SKM-1 (cell line): ENCODE results near the gene C13orf46.
"Not testable (repeated sequence)": the region's sequence is repeated elsewhere in the genome, so short reads cannot be mapped to it uniquely, and the experiment has no call there.

Experiments used
- DNase-seq: peaks from one replicate; lab custom pipeline; 2025; ENCODE audit not compliant: unreplicated experiment; lab: John Stamatoyannopoulos, UW

C13orf46 gene

DNA sequence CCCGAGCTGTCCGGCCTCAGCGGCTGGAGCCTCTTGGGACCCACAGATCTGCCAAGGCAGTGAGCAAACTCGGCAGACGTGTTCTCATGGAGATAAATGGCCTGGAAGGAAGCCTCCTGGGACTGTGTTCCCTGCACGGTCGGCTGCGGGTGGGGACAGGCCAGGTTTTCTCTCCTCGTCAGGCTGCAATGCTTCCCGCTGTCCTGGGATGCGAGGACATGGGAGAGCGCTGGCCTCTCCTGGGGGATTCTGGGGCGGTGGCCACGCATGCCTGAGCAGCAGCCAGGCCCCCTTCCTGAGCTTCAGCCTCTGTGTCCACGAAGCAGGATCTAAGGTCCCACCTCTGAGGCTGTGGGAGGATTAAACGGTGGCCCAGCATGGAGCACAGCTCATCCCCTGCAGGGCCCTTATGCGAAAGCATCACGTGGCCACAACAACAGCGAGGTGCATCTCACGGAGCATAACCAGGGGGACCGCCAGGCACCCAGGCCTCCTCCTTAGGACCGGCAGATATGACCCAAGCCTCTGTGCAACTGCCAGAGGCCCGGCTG lies 21.2 kb upstream of the C13orf46 start:
- DNase-seq = no peak

DNA sequence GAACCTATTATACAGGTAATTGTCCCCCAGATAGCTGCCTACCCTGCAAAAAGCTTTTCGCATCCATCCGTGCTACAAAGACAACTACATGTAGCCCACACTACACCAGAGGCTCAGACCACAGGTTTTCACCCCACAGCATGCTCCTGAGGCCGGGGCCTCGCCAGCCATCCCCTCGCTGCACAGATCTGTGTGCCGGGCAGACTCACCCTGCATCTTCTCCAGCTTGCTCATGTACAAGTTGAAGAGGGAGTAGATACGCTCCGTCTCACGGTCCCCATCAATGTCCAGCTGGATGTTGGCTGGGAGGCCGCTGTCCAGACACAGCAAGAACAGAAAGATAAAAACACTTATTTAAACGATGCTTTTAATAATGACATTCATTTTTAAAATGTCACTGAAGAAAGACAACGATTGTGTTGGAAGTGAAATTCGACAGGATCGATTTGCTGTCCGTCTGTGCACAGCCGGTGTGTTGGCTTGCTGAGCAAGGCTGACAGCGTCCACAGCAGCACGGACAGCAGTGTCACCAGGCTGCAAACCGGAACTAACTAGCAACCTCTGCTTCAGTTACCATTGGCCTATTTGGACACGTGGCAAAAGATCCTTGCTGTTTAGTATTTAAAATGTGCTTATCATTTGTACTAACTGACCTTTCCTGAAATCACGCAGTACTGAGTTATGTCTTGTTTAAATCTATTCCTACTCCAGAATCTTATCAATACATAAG lies 18.6 kb upstream of the C13orf46 start:
- no peak for DNase-seq

DNA sequence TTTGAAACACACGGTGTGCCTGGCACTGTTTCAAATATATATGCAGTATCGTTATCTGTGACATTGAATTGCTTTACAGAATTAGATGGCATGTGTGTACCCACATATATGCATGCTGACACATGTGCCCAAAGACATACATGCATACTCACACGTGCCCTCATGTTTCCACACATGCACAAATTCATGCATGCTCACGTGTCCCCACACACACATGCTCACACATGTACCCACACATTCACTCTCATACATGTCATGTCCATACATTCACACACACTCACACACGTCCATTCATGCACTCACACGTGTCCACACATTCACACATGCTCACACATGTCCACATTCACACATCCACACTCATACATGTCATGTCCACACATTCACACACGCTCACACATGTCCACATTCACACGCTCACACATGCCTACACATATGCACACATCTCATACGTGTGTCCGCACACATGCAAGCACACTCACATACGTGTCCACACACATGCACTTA lies 17.9 kb upstream of the C13orf46 start:
- no peak for DNase-seq

DNA sequence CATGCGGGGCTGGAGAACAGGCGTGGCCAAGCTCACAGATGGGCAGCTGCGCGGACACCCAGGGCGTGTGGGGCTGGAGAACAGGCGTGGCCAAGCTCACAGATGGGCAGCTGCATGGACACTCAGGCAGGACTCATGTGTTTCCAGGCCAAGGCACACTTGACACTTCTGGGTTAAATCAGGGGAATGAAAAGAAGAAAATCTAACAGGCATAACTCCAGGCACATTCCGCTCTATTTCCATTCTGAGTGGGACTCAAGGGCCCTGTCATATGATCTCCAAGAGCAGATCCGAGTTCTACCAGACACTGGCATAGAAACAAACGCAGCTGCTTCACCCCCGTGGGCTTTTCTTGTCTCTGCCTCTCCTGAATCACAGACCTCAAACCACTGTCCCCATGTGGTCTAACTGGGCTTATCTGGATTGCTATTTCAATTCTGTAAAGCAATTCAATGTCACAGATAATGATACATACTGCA lies 17.4 kb upstream of the C13orf46 start:
- no peak for DNase-seq

DNA sequence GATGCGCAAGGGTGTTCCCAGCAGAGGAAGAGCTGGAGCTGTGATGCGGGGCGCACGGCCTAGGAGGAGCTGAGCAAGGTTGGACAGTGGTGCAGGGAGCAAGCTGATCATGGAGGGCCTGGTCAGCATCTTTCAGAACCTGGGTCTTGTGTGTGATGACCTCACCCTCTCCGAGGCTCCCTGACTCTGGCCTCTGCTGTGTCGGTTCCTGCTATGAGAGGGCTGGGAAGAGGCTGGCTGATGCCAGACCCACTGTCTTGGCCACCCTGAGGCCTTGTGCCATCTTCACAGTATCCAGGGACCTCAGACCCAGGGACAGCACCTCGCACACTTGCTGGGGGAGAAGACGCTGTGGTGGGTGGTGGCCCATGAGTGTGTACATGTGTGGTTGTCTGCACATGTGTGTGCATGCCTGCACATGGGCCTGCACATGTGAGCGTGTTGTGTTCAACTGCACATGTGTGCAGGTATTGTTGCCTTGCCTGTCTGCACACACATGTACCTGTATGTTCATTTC lies 16.5 kb upstream of the C13orf46 start:
- DNase-seq = no peak

DNA sequence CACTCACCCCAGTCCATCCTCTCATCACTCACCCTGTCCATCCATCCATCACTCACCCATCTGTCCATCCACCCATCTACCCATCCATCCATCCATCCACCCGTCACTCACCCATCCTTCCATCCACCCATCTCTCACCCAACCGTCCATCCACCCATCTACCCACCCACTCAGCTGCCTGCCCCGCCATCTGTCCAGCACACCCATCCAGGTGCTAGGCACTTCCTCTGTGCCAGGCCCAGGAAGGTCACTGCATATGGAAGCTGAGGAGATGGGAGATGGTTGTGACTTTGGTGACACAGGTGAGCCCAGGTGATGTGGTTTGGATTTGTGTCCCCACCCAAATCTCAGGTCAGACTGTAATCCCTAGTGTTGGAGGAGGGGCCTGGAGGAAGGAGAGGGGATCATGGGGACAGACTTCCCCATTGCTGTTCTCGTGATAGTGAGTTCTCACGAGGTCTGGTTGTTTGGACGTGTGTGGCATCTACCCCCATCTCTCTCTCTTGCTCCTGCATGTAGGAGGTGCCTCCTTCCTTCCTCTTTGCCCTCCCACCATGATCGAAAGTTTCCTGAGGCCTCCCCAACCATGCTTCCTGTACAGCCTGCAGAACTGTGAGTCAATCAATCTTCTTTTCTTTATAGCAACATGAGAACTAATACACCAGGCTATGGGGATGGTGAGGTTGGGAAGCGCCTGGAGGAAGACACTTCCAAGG lies 15.9 kb upstream of the C13orf46 start:
- no peak for DNase-seq

DNA sequence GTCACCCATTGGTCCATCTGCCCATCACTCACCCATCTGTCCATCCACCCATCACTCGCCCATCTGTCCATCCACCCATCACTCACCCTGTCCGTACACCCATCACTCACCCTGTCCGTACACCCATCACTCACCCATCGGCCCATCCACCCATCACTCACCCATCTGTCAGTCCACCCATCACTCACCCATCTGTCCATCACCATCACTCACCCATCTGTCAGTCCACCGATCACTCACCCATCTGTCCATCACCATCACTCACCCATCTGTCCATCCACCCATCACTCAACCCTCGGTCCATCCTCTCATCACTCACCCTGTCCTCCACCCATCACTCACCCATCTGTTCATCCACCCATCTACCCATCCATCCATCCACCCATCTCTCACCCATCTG lies 15.0 kb upstream of the C13orf46 start:
- DNase-seq = not testable (repeated sequence)

DNA sequence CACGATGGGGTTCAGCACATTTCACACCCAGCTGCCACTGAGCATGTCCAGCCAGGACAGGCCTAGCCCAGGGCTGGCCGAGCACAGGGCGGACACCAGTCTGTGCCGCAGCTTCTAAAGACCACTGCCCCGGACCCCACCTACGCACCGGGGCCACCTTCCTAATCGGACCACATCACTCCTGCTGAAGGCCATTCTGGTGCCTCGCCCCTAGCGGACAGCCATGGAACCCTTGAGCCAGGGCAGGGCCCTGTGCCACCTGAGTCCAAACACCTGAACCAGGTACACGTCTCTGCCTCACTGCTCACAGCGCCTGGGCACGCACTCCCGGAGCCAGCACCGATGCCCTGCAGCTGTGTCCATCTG lies 8.4 kb upstream of the C13orf46 start:
- DNase-seq = no peak

DNA sequence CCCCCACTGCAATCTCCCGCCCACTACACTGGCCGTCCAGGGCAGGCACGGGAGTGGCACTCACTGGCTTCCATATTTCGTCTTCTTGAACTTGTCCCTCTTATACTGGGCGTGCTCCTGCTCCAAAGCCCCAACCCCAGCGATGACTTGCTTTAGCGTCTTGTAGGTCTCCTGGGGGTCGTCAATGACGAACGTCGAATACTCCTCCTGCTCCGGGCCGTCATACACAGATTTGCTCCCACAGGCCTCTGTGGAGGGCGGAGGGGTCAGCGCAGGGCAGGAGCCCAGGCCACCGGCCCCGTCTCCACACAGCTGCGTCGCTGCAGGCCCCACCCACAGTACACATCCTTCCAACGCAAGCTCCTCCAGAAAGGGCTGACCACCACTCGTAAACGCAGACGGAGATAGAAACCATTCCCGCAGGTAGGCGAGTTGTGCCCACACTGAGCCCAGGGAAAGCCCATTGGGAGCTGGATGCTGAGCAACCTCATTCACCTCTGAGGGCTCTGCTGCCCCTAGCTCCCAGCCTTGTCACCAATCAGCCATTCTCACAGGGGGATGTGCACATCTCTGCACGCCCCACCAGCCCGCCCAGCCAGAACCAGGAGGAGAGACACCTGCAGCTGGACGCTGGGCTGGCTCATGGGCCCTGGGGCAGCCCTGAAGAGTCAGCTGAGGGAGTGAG lies 7.9 kb upstream of the C13orf46 start:
- no peak for DNase-seq

DNA sequence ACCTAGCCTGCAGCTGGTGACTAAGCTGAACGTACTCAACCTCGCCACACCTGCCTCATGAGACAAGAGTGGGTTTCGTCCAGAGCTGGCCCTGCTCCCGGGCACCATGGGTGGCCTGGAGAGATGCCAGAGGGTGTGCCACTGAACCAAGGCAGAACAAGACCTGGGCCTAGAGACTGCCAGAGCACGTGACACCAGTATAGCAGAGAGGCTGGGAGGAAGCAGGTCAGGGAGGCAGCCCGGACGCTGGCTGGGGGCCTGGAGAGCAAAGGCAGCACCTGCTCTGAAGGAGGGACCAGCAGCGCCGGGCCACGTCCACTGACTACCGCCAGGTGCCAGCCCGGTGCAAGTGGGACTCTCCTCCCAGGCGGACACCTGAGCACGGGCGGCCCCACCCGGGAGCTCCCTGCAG lies 7.3 kb upstream of the C13orf46 start:
- no peak for DNase-seq

DNA sequence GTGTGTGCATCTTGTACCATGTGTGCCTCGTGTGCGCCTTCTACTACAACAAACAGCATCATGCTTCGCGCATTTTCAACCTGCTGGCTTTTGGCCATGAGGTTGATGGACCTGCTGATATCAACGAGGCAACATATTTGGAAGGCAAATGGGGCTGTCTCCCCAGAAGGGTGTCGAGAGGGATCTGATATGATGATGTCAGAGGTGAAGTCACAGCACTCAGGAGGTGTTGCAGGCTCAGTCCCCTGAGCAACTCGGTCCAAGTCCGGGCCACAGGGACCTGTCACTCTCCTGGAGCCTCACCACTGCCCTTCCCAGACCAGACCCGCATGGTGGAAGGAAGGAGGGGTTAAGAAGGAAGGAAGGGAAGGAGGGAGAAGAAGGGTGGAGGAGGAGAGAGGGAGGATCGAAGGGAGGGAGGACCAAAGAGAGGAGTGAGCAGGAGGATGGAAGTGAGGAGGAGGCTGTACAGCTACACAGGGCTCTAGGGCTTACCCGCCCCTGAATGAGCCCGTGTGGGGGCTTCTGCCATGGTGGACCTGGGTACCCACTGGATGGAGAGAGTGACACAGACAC lies 6.7 kb upstream of the C13orf46 start:
- DNase-seq = no peak

DNA sequence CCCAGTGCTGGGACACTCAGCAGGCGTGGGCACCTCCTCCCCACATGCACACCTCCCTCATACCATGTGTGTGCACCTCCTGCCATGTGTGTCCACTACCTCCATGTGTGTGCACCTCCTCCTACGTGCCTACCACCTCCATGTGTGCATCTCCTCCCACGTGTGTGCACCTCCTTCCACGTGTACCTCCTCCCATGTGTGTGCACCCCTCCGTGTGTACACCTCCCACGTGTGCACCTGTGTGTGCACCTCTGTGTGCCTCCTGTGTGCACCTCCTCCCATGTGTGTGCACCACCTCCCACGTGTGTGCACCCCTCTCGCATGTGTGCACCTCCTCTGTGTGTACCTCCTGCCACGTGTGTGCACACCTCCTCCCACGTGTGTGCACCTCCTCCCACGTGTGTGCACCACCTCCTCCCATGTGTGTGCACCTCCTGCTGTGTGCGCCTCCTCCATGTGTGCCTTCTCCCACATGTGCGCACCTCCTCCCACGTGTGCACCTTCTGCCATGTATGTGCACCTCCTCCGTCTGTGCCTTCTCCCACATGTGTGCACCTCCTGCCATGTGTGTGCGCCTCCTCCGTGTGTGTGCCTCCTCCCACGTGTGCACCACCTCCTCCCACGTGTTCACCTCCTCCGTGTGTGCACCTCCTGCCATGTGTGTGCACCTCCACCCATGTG lies 6.1 kb upstream of the C13orf46 start:
- no peak for DNase-seq

DNA sequence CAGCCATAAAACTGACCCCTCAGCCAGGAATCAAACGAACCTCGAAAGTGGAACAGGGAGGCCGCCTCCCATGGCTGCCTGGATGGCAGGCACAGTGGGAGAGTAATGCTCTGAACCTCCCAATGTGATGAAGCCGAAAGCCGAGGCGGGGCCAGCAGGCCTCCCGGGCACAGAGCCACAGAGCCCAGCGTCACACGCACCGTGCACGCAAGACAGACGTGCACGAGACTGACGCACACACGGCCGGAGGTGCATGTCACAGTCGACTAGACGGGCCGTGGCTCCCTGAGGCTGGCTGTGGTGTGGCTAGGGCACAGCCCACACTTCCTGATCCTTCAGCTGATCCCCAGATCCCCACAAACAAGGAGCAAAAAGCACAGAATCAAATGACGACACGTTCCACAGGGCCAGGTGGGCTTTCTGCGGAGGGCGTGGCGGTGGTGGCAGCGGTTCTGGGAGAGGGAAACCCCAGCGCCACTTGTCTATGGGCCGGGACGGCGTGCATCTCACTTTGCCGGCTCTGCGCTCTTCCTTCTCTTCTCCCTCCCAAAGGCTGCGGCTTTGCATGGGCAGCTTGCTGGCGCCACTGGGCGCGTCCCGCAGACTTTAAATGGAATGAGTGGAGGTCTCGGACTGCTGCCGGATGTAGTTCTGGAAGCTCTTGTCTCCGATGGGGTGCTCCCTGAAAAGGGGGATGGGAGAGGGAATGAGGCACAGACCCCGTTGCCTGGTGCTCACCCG lies 5.0 kb upstream of the C13orf46 start:
- DNase-seq = no peak

DNA sequence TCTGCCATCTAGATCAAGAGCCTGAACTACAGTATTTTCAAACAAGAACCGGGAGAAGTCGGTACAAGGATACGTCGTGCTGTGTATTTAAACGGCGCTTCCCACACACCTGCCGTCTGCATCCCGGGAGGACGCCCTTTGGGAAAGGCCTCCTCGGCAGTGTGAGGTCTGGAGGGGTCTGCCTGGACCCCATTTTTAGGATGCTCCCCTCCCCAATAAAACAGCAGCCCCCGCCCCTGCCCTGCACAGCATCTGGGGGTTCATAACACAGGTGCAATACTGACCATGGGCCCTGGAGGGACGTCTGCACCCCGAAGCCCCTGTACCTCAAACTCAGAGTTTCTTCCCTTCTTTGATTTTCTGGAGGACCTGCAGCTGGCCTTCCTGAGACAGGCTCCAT lies 4.1 kb upstream of the C13orf46 start:
- DNase-seq = no peak

DNA sequence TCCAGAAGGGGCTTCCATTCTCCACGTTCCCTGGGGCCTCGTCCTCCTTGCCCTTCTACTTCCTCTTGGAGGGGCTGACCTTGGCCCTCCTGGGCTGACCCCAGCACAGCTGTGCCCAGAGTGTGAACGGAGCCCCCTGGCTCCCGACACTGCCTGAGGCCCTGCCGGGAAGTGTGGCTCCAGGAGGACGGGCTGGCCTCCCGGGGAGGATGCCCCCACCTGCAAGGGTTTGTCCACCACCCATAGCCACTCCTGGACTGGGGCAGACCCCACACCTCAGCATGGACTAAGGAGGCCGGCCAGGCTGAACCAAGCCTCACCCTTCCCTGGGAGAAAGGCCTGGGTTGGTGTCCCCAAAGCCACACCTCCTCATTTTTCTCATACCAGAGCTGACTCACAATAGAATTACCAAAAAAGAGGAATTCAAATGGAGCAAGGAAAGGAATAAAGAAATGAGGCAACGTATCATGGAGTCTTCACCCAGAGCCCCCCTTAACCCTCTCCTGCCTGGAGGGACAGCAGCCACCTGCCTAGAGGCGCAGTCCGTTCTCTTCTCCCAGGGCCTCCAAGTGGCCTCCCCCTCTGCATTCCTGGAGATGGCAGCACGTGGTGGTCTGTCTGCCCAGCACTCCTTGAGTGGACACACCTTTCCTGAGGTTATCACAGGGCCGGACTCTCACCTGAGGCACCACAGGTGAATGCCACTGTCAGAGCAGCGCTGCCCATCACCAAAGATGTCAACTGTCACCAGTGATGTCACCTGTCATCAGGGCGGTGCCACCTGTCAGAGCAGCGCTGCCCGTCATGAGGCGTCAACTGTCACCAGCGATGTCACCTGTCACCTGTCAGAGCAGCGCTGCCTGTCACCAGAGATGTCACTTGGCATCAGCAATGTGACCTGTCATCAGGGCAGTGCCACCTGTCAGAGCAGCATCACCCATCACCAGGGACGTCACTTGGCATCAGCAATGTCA lies 3.1 kb upstream of the C13orf46 start:
- DNase-seq = no peak

DNA sequence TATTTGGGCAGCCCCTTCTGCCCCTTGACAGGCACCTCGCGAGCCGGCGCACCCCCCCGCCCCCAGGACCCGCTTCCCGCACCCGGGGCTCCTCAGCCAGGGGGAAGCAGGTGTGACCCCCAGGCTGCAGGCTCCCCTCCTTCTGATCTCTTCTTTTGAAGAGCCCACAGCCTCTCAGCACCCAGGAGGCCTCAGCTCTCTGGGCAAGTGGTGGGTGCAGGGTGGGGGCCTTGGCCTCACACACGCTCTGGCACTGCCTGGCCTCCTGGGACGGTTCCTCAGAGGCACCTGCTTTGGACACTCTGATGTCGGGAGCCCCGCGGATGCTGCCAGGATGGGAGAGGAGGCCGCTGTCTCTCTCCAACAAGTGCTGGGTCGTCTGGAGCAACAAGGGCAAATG lies 1.5 kb upstream of the C13orf46 start:
- no peak for DNase-seq

DNA sequence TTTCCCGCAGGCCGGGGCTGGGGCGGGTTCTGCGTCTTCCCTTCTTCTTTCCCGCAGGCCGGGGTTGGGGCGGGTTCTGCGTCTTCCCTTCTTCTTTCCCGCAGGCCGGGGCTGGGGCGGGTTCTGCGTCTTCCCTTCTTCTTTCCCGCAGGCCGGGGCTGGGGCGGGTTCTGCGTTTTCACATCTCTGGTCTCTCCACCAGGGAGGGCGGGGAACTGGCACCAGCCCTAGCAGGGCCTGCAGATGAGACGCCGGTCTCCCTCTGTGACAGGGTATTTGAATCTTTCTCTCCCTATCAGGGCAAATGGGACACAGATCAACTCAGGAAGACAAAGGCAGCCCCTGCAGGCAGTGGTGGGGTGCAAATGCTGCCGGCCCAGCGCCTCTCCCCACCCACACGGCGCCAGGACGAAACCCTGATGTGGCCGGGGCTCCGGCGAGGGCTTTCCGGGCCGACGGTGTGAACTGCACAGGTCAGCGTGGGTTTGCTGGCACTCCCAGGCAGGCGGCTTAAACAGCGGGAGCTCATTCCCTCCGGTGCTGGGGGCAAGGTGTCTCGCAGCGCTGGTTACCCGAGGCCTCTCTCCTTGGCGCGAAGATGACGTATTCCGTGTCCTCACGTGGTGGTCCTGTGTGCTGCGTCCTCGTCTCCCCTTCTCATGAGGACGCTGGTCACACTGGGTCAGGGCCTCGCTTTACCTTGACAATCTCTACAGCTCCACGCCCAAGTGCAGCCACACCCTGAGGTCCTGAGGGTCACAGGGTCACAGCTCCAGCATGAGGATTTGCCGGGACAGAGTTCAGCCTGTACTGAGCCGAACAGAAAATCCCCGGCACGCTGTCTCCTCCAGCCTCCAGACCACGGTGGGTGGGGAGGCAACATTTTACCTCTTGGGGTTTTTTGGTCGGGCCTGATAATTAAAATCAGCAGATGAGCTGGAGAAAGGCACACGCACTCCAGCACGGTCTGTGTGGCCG lies 717 bp upstream of the C13orf46 start:
- no peak for DNase-seq
